Right lobe of liver (tissue), 6 donors: ENCODE measurements around the gene NYNRIN. TPM values are rescaled to one million over a fixed set of nuclear protein-coding genes. Genes with fewer than 3 reads are reported as not detected.
A peak's percentile ranks its signal among the peaks of the same experiment; 100 is the strongest.
"Not testable (repeated sequence)": the region's sequence is repeated elsewhere in the genome, so short reads cannot be mapped to it uniquely, and the experiment has no call there.

Experiments
- ATAC-seq, 4 donors: fragments of 200-7000 bp; cut with Tn5 transposase; one replicate each; pipeline ENCODE4 v1.9.1; 2020; ENCODE audit warnings: mild to moderate bottlenecking in 4 of 4, moderate library complexity in 4 of 4
- DNase-seq, 3 donors: peaks; one replicate each; pipeline ENCODE4 v3.0.0-alpha.2; 2020
- H3K27ac ChIP-seq, 3 donors: fragments of 200-600 bp; one replicate each; pipeline ENCODE4 v1.8.0; 2022
- H3K27me3 ChIP-seq, 2 donors: fragments of 200-600 bp; one replicate each; pipeline ENCODE4 v1.8.0; 2022
- H3K36me3 ChIP-seq, 4 donors: fragments of 200-600 bp; sonication (generic) in 1 of 4; one replicate each; pipeline versions ENCODE4 v1.5.1 to v1.8.0; 2017 to 2022; ENCODE audit warnings: control low read depth in 1 of 4
- H3K4me1 ChIP-seq, 4 donors: fragments of 200-600 bp; sonication (generic) in 1 of 4; one replicate each; pipeline versions ENCODE4 v1.5.1 to v1.8.0; 2017 to 2022; ENCODE audit warnings: control low read depth in 1 of 4
- H3K4me3 ChIP-seq, 3 donors: fragments of 200-600 bp; one replicate each; pipeline ENCODE4 v1.8.0; 2022
- H3K9me3 ChIP-seq, 4 donors: fragments of 200-600 bp; sonication (generic) in 1 of 4; one replicate each; pipeline versions ENCODE4 v1.5.1 to v1.8.0; 2017 to 2022; ENCODE audit warnings: control low read depth in 1 of 4
- POLR2A ChIP-seq: fragments of 450-650 bp; IDR thresholded peaks from one replicate; pipeline ENCODE4 v1.6.1; 2017; ENCODE audit warnings: antibody characterized with exemption, mild to moderate bottlenecking
- WGBS: methylation state at CpG from one replicate; pipeline ENCODE4 v1.1.6; 2018; ENCODE audit warnings: low coverage, low lambda C conversion rate; ENCODE audit not compliant: insufficient coverage; ENCODE audit errors: missing lambda C conversion rate; 5-methylcytosine and 5-hydroxymethylcytosine counted together
- intact Hi-C, 2 donors: fragments of 100-400 bp; cut with DNase I; formaldehyde crosslinking; loops; one replicate each; pipeline versions ENCODE4 v1.11.2 to v1.14.1; 2022
- total RNA-seq, 6 experiments: library from RNA; depleted of rRNA in 2 of 6; stranded (reverse); fragments of >200 nt in 2 of 6; fragmentation: NEBNext Ultra II Directional in 3 of 6; extraction: Animal tissue kit (Norgen Biotek cat#: 25700) in 3 of 6; gene quantifications; one replicate each; pipeline versions ENCODE4 v1.1.0 to v1.2.4, GENCODE V29; 2016 to 2023
- TF ChIP-seq, protein P1 (sequence below), 4 donors: fragments of 200-600 bp in 3 of 4; fragments of 450-650 bp in 1 of 4; IDR thresholded peaks; one replicate each; pipeline versions ENCODE4 v1.5.1 to v1.8.0; 2016 to 2022; ENCODE audit warnings: antibody characterized with exemption in 4 of 4, mild to moderate bottlenecking in 2 of 4
- donor health status: DM: no; HTN: yes; CAD: no.
- donor health status: DM: no; HTN: no; CAD: no.
- donor health status: DM: no; HTN: no; CAD: no.
- donor health status: DM: no; HTN: yes; CAD: no.
- donor health status: DM: no; HTN: yes; CAD: no.

The NYNRIN gene
- total RNA-seq, 6 experiments from 2014 or later = 1.8 to 6.1 (median 2.7) TPM

- DNase-seq (no peak), ATAC-seq (no peak)
- Histone ChIP-seq H3K36me3 (no peaks in the 10 kb centered on the region), H3K4me3 (peak overlapping the region in 2 of 3 donors; percentile 18 to 31), H3K9me3 (no peaks in the 10 kb centered on the region), H3K27ac (no peak overlapping the region), H3K4me1 (no peaks in the 10 kb centered on the region), H3K27me3 (no peaks in the 10 kb centered on the region)
- TF ChIP-seq, protein P1, sequence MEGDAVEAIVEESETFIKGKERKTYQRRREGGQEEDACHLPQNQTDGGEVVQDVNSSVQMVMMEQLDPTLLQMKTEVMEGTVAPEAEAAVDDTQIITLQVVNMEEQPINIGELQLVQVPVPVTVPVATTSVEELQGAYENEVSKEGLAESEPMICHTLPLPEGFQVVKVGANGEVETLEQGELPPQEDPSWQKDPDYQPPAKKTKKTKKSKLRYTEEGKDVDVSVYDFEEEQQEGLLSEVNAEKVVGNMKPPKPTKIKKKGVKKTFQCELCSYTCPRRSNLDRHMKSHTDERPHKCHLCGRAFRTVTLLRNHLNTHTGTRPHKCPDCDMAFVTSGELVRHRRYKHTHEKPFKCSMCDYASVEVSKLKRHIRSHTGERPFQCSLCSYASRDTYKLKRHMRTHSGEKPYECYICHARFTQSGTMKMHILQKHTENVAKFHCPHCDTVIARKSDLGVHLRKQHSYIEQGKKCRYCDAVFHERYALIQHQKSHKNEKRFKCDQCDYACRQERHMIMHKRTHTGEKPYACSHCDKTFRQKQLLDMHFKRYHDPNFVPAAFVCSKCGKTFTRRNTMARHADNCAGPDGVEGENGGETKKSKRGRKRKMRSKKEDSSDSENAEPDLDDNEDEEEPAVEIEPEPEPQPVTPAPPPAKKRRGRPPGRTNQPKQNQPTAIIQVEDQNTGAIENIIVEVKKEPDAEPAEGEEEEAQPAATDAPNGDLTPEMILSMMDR (IDR thresholded peaks at IDR 0.05) = no peak
- TF ChIP-seq POLR2A = no peak
- no CpG with 5 or more reads among the region's 52 CpGs for WGBS
- intact Hi-C loops = loop anchor here (5.0 kb wide), 1 partner anchor 64 kb away; no protein-coding TSS in a partner anchor
Measured at GRCh38 chr14:24368562-24369252, 30.1 kb upstream of the NYNRIN start.

DNA sequence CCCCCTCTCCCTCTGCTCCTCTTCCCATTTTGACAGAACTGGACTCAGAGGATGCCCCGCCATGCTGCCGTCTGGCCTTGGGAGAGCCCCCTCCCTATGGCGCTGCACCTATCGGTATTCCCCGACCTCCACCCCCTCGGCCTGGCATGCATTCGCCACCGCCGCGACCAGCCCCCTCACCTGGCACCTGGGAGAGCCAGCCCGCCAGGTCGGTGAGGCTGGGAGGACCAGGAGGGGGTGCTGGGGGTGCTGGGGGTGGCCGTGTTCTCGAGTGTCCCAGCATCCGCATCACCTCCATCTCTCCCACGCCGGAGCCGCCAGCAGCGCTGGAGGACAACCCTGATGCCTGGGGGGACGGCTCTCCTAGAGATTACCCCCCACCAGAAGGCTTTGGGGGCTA, 29.3 kb upstream of the NYNRIN start:
- TF ChIP-seq, protein P1 (IDR thresholded peaks at IDR 0.05) = no peak
- TF ChIP-seq POLR2A = no peak
- H3K27ac ChIP-seq = no peak overlapping the region
- DNase-seq (no peak), ATAC-seq (no peak)
- no peak overlapping the region for H3K4me3 ChIP-seq
- no peaks in the 10 kb centered on the region for H3K27me3 ChIP-seq
- WGBS = 79% methylated on average over 4 of the region's 20 CpGs
- H3K4me1 ChIP-seq = no peaks in the 10 kb centered on the region
- intact Hi-C loops = loop anchor here (5.0 kb wide), 1 partner anchor 63 kb away; no protein-coding TSS in a partner anchor
- no peaks in the 10 kb centered on the region for H3K36me3 ChIP-seq
- no peaks in the 10 kb centered on the region for H3K9me3 ChIP-seq

DNA sequence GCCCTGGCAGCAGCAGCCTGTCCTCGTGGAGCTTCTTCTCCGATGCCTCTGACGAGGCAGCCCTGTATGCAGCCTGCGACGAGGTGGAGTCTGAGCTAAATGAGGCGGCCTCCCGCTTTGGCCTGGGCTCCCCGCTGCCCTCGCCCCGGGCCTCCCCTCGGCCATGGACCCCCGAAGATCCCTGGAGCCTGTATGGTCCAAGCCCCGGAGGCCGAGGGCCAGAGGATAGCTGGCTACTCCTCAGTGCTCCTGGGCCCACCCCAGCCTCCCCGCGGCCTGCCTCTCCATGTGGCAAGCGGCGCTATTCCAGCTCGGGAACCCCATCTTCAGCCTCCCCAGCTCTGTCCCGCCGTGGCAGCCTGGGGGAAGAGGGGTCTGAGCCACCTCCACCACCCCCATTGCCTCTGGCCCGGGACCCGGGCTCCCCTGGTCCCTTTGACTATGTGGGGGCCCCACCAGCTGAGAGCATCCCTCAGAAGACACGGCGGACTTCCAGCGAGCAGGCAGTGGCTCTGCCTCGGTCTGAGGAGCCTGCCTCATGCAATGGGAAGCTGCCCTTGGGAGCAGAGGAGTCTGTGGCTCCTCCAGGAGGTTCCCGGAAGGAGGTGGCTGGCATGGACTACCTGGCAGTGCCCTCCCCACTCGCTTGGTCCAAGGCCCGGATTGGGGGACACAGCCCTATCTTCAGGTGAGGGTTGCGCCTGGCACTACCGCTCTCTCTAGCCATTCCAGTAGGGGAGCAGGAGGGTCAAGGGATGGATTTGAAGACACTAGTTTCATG, 28.7 kb upstream of the NYNRIN start:
- Histone ChIP-seq H3K4me1 (no peaks in the 10 kb centered on the region), H3K4me3 (no peak overlapping the region), H3K36me3 (no peaks in the 10 kb centered on the region), H3K27me3 (no peaks in the 10 kb centered on the region), H3K9me3 (no peaks in the 10 kb centered on the region), H3K27ac (no peak overlapping the region)
- DNase-seq (no peak), ATAC-seq (no peak)
- TF ChIP-seq POLR2A = no peak
- TF ChIP-seq, protein P1 (IDR thresholded peaks at IDR 0.05) = no peak
- intact Hi-C loops = loop anchor here (5.0 kb wide), 1 partner anchor 62 kb away; no protein-coding TSS in a partner anchor
- WGBS = 85% methylated on average over 5 of the region's 32 CpGs

DNA sequence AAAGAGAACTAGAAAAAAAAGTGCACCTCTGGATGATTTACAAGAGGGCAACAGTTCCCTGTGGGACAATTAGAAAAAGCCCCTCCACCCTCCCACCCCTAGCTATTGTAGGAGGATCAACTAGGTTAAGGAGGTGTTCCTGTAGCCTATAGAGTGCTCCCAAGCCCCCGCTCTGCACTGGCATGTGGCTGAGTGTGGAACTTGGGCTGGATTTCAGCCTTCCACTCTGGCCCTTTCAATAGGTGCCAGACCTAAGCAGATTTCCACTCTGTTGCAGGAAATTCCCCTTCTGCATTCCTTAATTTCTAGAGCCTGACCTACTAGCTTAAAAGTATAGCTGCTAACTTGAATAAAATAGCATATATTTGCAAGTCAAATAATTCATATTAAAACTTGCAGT, 28.1 kb upstream of the NYNRIN start:
- no peaks in the 10 kb centered on the region for H3K27me3 ChIP-seq
- no peaks in the 10 kb centered on the region for H3K36me3 ChIP-seq
- no peaks in the 10 kb centered on the region for H3K9me3 ChIP-seq
- H3K27ac ChIP-seq = no peak overlapping the region
- ATAC-seq = no peak
- H3K4me1 ChIP-seq = no peaks in the 10 kb centered on the region
- 80% methylated on average over 1 of the region's 1 CpG for WGBS
- intact Hi-C loops = no loop called here
- H3K4me3 ChIP-seq = no peak overlapping the region
- no peak for DNase-seq
- no peak for TF ChIP-seq POLR2A
- TF ChIP-seq, protein P1 (IDR thresholded peaks at IDR 0.05) = no peak

DNA sequence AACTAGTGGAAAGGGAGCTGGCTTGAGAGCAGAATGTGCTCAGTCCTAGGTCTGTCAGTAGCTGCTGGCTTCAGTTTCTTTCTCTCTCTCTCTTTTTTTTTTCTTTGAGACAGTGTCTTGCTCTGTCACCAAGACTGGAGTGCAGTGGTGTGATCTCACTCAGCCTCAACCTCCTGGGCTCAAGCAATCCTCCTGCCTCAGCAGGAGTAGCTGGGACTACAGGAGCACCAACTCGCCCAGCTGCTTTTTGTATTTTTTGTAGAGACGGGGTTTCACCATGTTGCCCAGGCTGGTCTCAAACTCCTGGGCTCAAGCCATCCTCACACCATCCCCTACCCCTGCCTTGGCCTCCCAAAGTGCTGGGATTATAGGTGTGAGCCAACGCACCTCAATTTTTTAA, 27.2 kb upstream of the NYNRIN start:
- not testable (repeated sequence) for ATAC-seq

More for the DNA sequence above, 27.2 kb upstream of the NYNRIN start:
- H3K4me1 ChIP-seq, DNase-seq, H3K27ac ChIP-seq, H3K9me3 ChIP-seq, H3K27me3 ChIP-seq, H3K36me3 ChIP-seq, H3K4me3 ChIP-seq, intact Hi-C loops: not testable (repeated sequence)
- 83% methylated on average over 3 of the region's 3 CpGs for WGBS
